ENCODE measurements around the gene CCDC152. TPM values are rescaled to one million over a fixed set of nuclear protein-coding genes. Genes with fewer than 3 reads are reported as not detected.

Gene CCDC152
- total and polyA plus RNA-seq, 8 donors, result 0.19 to 1.3 (median 0.59) TPM

DNA sequence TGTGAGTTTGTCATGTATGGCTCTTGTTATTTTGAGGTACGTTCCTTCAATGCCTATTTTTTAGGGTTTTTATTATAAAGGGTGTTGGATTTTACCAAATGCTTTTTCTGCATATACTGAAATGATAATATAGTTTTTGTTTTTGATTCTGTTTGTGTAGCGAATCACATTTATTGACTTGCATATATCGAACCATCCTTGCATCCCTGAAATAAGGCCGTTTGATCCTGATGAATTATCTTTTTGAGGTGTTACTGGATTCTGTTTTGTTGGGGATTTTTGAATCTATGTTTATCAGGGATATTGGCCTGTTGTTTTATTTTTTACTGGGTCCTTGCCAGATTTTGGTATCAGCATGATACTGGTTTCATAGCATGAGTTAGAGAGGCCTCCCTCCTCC, 29.1 kb downstream of the CCDC152 start:
- Histone ChIP-seq H3K9me3 (no peaks in the 10 kb centered on the region), H3K4me3 (no peak overlapping the region), H3K36me3 (no peaks in the 10 kb centered on the region), H3K27me3 (no peaks in the 10 kb centered on the region), H3K27ac (no peak overlapping the region), H3K4me1 (no peaks in the 10 kb centered on the region)
- TF ChIP-seq, protein P1, sequence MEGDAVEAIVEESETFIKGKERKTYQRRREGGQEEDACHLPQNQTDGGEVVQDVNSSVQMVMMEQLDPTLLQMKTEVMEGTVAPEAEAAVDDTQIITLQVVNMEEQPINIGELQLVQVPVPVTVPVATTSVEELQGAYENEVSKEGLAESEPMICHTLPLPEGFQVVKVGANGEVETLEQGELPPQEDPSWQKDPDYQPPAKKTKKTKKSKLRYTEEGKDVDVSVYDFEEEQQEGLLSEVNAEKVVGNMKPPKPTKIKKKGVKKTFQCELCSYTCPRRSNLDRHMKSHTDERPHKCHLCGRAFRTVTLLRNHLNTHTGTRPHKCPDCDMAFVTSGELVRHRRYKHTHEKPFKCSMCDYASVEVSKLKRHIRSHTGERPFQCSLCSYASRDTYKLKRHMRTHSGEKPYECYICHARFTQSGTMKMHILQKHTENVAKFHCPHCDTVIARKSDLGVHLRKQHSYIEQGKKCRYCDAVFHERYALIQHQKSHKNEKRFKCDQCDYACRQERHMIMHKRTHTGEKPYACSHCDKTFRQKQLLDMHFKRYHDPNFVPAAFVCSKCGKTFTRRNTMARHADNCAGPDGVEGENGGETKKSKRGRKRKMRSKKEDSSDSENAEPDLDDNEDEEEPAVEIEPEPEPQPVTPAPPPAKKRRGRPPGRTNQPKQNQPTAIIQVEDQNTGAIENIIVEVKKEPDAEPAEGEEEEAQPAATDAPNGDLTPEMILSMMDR (IDR thresholded peaks at IDR 0.05), result no peak
- DNase-seq (no peak), FAIRE-seq (no peak), ATAC-seq (no peak)
- WGBS, 2 donors, result 89 to 91% methylated on average over 4 of the region's 4 CpGs
- intact Hi-C loops (cut with DNase I), result no loop called here

DNA sequence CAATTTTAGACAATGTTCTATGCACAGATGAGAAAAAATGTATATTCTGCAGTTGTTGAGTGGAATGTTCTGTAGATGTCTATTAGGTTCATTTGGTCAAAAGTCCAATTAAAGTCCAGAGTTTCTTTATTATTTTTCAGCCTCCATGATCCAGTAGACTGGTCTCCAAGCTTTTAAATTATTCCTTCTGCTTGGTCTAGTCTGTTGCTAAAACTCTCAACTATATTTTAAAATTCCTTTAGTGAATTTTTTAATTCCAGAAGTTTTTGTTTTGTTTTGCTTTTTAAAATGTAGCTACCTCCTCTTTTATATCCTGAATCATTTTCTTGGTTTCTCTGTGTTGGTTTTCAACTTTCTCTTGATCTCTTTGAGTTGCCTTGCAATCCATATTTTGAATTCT, 30.5 kb downstream of the CCDC152 start:
- TF ChIP-seq, protein P1 (IDR thresholded peaks at IDR 0.05), result no peak
- FAIRE-seq (no peak), DNase-seq (no peak)

GRCh38 chr5:42787845-42788244, 31.2 kb downstream of the CCDC152 start:
- no peak for DNase-seq
- H3K4me1 ChIP-seq, result no peaks in the 10 kb centered on the region
- intact Hi-C loops (cut with DNase I), result no loop called here
- no peaks in the 10 kb centered on the region for H3K27me3 ChIP-seq
- TF ChIP-seq, protein P1 (IDR thresholded peaks at IDR 0.05), result no peak
- H3K36me3 ChIP-seq, result no peaks in the 10 kb centered on the region
- WGBS, 2 donors, result 92 to 93% methylated on average over 1 of the region's 1 CpG
- no peak overlapping the region for H3K4me3 ChIP-seq
- no peak overlapping the region for H3K27ac ChIP-seq
- FAIRE-seq, result no peak
- H3K9me3 ChIP-seq, result no peaks in the 10 kb centered on the region
- no peak for ATAC-seq

More for the DNA sequence above, 30.5 kb downstream of the CCDC152 start:
- Histone ChIP-seq H3K4me1 (no peaks in the 10 kb centered on the region), H3K9me3 (no peaks in the 10 kb centered on the region), H3K36me3 (no peaks in the 10 kb centered on the region), H3K27ac (no peak overlapping the region), H3K27me3 (no peaks in the 10 kb centered on the region), H3K4me3 (no peak overlapping the region)
- intact Hi-C loops (cut with DNase I), result no loop called here
- ATAC-seq, result no peak

DNA sequence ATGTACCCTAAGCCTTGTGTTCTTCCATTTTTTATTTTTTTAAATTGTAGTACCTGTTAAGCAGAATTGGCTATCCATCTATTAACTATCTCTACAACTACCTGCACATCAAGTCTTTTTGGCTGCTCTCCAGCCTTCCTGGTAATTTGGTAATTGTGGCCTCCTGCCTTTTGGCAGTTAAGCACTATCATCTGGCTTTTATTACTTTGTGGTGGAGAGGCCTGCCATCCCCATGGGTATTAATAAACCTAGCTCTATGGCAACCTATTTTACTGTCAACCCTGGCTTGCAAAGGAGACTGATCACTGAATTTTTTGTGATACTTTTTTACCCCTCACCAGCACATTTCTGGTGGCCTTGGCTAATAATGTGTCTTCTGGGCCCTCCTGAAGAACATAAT, 34.5 kb downstream of the CCDC152 start:
- ATAC-seq, result no peak

More for the DNA sequence above, 34.5 kb downstream of the CCDC152 start:
- no peaks in the 10 kb centered on the region for H3K36me3 ChIP-seq
- no peak for FAIRE-seq
- no peaks in the 10 kb centered on the region for H3K27me3 ChIP-seq
- no peak for DNase-seq
- TF ChIP-seq, protein P1 (IDR thresholded peaks at IDR 0.05), result no peak
- H3K4me1 ChIP-seq, result no peaks in the 10 kb centered on the region
- intact Hi-C loops (cut with DNase I), result no loop called here
- no peak overlapping the region for H3K4me3 ChIP-seq
- no peak overlapping the region for H3K27ac ChIP-seq
- no peaks in the 10 kb centered on the region for H3K9me3 ChIP-seq

All from pancreas (tissue), 10 donors.